ENCODE data around the gene CCDC90B.
A peak's percentile ranks its signal among the peaks of the same experiment; 100 is the strongest.
"Not testable (repeated sequence)": the region's sequence is repeated elsewhere in the genome, so short reads cannot be mapped to it uniquely, and the experiment has no call there.

Gene CCDC90B

GRCh38 chr11:83285771-83286528 lies at the start of gene CCDC90B:
TSS of gene CCDC90B (minus strand) at chr11:83286367. CDS start at chr11:83285972, 395 bp downstream.
- peak; percentile 95 for DNase-seq

GRCh38 chr11:83335446-83336070 lies 49.4 kb upstream of the CCDC90B start:
- no peak for DNase-seq

DNA sequence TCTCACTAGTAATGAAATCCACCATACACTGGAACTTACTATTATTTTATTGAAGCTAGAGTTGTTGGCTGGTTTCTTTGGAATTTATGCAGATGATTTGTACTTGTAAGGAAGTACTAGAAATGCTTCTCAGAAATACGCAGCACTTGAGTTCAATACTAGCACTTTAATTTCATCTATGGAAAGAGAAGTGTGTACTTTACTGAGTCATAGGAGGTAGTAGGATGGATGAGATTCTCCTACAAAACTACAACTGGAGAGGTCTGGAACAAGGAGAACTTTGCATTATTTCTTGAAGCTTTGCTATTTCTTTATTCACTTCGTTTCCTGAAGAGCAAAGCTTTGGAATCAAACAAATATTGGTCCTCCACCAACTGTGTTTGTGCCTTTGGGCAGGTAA lies 44.1 kb upstream of the CCDC90B start:
- no peak for DNase-seq

DNA sequence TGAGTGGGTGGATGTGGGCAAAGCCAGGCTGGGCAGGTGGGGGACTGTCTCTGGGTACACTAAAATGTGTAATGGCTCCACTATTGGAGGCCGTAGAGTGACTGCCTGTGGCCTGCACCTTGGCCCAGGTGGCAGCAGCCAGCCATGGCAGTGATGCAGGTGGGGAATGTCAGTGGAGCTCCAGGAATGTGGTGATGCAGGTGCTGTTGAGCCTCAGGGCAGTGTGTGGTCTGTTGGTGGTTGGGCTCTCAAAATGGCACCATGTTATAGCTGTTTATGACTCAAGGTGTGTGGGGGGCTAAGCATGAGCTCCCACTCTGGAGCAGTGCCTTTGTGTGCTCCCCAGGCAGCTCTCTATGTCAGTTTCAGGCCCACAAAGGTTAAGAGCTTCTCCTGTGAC lies 40.2 kb upstream of the CCDC90B start:
- no peak for DNase-seq

DNA sequence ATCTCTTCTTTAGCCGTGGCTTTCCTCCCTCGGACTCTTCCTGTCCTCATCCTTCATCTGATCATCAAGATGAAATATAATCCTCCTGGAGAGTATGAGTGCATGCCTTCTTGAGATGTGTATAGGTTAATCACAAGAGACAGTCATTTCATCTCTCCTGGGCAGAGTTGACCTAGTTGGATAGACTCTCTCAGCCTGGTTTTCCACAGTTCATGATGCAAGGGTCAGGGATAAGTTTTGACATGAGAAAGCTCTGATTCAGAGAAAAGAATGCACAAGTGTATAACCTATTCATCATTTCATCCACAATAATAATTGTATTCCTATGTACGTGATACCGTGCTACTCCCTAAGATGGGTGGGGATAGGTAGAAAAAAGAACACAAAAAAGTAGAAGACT lies 33.2 kb upstream of the CCDC90B start:
- DNase-seq = no peak

DNA sequence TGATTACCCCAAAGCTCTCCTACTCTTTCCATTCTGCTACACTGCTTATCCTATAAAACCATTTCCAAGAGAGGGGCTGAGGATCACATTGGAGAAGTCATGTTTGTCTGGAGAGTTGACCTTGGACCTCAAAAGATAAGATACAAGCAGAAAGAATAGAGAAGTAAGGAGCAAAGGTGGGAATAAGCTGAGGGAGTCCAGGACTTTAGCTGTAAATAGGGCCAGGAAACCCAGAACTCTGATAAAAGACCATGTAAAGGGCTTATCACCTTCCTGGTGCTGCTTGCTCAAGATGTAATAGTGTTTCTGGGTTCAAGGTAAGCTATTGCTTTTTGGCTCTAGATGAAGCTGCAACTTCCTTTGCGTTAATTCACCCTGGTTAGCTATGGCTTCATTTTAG lies 32.8 kb upstream of the CCDC90B start:
- no peak for DNase-seq

DNA sequence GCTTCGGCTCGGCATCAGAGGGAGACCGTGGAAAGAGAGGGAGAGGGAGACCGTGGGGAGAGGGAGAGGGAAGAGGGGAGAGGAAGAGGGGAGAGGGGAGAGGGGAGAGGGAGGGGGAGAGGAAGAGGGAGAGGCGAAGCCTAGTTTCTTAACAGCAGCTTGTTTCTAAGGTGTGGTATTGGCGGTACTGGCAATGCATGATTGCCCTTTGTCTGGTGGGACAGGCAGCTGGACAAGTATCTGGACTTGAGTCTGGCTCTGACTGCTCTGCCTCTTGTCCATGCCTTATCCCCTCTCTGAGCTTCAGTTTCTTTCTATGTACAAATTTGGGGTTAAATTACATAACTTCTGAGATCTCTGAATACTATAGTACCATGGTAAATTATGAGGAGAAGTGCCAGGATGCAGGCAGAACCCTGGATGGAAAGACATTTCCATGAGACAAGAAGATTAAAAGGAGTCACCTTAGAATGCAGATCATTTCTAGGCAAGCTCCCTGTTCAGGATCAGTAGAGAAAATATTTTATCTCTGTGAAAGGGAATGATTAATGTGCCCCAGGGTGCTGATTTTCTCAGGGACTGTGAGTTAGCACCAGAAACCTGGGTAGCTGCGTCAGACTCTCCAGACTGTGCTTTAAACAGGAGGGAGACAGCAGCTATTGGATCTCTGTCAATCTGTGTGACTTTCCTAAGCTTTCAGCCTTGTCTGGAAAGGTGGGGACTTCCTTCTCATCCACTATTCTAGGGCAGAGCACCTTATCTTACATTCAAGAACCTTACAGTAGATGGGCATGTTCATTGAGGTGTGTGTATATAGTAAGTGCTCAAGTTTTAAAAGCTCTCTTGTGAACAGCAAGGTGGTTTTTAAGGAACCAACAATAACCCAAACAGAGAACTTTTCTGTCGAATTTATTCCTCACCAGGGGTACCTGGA lies 31.9 kb upstream of the CCDC90B start:
- no peak for DNase-seq

DNA sequence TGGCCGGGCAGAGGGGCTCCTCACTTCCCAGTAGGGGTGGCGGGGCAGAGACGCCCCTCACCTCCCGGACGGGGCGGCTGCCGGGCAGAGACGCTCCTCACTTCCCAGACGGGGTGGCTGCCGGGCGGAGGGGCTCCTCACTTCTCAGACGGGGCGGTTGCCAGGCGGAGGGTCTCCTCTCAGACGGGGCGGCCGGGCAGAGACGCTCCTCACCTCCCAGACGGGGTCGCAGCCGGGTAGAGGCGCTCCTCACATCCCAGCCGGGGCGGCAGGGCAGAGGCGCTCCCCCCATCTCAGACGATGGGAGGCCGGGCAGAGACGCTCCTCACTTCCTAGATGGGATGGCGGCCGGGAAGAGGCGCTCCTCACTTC lies 30.7 kb upstream of the CCDC90B start:
- not testable (repeated sequence) for DNase-seq

DNA sequence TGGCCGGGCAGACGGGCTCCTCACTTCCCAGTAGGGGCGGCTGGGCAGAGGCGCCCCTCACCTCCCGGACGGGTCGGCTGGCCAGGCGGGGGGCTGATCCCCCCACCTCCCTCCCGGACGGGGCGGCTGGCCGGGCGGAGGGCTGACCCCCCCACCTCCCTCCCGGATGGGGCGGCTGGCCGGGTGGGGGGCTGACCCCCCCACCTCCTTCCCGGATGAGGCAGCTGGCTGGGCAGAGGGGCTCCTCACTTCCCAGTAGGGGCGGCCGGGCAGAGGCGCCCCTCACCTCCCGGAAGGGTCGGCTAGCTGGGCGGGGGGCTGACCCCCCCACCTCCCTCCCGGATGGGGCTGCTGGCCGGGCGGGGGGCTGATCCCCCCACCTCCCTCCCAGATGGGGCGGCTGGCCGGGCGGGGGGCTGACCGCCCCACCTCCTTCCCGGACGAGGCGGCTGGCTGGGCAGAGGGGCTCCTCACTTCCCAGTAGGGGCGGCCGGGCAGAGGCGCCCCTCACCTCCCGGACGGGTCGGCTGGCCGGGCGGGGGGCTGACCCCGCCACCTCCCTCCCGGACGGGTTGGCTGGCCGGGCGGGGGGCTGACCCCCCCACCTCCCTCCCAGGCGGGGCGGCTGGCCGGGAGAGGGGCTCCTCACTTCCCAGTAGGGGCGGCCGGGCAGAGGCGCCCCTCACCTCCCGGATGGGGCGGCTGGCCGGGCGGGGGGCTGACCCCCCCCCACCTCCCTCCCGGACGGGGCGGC lies 30.2 kb upstream of the CCDC90B start:
- DNase-seq = not testable (repeated sequence)

DNA sequence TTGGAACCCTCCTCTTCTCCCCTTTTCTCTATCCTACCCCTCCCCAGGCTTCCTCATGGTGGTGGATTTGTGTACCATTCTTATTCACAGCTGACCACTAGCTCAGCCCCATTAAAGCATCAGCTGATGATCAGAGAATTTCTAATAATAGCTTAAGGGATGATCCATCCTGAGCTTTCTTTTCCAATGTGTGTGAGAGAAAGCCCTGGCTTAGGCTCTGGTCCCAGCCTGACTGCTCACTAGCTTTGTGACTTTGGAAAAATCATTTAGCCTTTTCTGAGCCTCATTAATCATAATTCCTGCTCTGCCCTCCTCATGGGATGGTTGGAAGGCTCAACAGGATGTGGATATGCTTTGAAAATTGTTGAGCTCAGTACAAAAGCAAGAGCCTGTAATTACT lies 26.3 kb upstream of the CCDC90B start:
- DNase-seq = no peak

DNA sequence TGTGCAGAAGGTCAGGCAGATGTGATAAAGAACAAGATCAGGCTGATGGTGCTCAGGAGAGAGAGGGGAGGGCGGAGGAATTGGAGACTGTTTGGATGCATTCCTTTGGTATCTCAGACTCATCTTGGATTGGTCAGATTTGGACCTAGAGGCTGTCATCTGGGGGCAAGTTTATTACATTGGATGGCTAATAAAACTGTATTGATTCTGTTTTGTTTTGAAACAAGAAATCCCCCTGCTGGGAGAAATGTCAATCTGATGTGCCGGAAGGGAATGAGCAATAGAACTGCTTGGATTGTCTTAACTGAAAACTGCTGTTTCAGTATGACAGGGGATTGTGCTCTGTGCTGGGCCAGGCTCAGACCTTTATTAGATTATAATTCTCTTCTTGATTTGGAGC lies 25.5 kb upstream of the CCDC90B start:
- DNase-seq = no peak

DNA sequence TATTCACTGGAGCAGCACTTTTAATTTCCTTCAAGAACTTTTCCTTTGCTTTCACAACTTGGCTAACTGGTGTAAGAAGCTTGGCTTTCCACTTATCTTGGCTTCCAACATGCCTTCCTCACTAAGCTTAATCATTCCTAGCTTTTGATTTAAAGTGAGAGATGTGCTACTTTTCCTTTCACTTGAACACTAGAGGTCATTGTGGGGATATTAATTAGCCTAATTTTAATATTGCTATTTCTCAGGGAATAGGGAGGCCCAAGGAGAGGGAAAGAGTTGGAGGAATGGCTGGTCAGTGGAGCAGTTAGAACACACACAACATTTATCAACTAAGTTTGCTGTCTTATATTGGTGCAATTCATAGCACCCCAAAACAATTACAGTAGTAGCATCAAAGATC lies 24.6 kb upstream of the CCDC90B start:
- DNase-seq = no peak

GRCh38 chr11:83308536-83308935 lies 22.4 kb upstream of the CCDC90B start:
- DNase-seq = not testable (repeated sequence)

DNA sequence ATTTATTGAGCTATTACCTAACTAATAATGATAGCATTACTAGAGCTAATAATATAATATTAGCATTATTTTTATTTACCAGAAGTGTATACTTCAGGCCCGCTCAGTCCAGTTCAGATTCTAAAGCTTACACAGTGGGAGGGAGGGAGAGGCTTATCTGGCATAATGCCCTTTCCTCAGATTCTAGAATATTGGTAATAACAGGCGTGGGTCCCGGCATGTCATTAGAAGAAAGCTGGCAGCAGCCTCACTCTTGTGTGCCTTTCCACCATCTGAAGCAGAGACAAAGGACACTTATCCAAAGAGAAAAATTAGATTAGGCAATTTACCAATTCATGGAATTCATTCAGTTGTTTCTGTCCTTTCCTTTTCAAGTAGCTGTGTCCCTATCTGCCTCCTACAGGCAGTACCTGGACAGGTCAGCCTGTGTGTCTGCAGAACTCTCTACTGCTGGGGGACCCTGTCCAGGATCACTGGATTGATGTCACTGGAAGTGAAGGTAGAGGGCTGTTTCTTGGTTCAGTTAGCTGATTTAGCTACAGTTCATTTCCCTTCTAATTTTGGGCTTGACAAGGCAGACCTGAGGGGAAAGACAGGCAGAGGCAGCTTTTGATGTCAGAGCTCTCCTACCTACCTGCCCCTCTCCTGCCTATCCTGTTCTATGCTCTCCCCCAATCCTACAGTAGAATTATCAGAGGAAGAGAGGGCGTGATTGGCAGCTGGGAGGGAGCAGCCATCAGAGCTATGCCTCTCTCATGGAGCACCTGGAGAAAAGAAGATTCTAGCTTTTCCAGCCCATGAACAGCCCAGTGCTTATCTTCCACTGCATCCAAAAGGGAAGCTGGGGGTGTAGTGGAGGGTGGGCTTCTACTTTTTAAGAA lies 20.3 kb upstream of the CCDC90B start:
- no peak for DNase-seq

DNA sequence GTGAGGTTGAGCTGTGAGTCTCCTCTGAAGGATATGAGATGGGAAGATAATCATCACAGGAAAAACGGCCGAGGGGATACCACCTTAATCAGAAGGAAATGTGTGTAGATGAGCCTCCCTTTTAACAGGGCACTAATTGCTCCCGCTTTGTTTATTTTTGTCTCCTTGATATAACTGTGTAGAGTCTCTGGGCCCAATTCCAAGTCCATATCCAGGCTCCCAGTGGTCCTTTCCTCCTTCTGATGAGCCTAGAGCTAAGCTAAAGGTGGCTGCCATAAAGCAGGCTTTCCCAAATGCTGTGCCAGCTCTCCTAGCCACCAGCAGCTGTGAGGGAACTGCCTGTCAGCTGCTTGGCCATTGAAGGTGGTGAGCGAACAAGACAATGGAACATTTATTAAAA lies 17.1 kb upstream of the CCDC90B start:
- no peak for DNase-seq

- no peak for DNase-seq
Observed at GRCh38 chr11:83302151-83302550, 16.0 kb upstream of the CCDC90B start.

DNA sequence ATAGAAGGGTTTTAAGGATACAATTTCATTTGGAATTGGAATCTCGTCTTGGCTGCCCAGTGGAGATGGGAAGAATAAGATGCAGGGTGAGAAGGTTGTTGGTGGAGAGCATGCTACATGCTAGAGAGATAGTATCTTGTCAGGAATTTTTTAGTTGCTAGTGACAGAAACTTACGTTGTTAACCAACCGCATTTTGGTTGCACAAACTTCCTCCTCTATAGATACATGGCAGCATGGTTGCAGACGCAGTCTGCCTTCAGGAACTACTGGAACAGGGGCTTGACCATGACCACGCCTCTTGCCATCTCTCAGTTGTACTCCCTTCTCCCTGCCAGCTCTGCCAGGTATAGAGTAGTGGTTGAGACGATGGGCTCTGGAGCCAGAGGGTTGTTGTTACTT lies 13.5 kb upstream of the CCDC90B start:
- DNase-seq = no peak

- DNase-seq = no peak
Observed at GRCh38 chr11:83294208-83294607, 8.0 kb upstream of the CCDC90B start.

- DNase-seq = no peak
Observed at GRCh38 chr11:83293457-83293774, 7.2 kb upstream of the CCDC90B start.

GRCh38 chr11:83292709-83293456 lies 6.7 kb upstream of the CCDC90B start:
- peak; percentile 65 for DNase-seq

DNA sequence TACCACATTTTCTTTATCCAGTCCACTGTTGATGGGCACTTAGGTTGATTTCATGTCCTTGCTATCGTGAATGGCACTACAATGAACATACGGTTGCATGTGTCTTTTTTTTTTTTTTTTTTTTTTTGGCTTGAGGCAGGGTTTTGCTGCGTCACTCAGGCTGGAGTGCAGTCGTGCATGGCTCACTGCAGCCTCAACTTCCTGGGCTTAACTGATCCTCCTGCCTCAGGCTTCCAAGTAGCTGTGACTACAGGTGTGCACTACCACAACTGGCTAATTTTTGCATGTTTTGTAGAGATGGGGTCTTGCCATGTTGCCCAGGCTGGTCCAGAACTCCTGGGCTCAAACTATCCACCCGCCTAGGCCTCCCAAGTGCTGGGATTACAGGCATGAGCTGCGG lies 1.5 kb upstream of the CCDC90B start:
- DNase-seq = no peak
